HK-2 (cell line): ENCODE results near the gene HIVEP1.

ENCODE experiments used
- DNase-seq: peaks from one replicate; pipeline ENCODE4 v3.0.0-alpha.2; 2018; ENCODE audit not compliant: unreplicated experiment

Gene HIVEP1

DNA sequence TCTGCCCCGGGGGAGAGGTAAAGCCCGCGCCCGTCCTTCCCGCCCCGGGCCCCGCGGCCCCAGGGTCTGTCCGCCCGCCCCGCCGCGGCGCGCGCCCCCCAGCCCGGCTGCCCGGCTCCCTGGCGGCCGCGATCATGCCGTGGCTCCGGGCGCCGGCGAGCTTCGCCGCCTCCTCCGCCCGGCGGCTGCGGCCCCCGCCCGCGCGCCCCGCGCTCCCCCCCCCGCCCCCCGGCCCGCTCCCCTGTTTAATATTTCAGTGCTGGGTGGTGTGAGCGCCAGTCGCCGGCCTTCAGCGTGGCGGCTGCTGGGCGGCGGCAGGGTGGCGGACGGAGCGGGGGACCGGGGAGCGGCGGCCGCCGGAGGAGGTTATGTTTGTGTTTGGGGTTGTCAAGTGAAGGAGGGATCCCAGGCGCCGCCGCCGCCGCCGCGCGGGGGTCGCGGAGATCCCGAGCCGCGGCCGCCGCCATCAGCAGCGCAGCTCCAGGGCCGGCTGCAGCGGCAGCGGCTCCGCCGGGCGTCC, at the start of gene HIVEP1:
HIVEP1 (plus strand) TSS at position 275 of the 520 bp plus-strand sequence. CDS start 3,317 bp downstream, outside the sequence.
- DNase-seq, result no peak

DNA sequence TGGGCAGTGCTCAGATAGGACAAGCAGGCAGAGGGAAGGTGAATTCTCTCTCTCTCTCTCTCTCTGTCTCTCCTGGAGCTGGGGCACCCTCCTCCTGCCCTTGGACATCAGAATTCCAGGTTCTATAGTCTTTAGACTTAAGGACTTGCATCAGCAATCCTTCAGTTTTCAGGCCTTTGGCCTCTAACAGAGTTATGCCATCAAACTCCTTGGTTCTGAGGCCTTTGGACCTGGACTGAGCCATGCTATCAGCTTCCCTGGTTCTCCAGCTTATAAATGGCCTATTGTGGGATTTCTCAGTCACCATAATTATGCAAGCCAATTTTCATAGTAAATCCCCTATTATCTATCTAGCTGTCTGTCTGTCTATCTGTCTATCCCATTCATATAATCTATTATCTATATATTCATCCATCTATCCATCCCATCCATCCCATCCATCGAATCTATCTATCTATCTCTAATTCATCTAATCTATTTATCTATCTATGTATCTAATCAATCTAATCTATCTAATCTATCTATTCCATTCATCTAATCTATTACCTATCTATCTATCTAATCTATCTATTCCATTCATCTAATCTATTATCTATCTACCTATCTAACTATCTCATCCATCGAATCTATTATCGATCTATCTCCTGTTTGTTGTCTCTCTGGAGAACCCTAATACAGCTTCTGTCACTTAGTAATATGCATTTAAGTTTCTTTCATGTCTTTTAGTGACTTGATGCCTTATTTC, 48.2 kb upstream of the HIVEP1 start:
- DNase-seq, result no peak

DNA sequence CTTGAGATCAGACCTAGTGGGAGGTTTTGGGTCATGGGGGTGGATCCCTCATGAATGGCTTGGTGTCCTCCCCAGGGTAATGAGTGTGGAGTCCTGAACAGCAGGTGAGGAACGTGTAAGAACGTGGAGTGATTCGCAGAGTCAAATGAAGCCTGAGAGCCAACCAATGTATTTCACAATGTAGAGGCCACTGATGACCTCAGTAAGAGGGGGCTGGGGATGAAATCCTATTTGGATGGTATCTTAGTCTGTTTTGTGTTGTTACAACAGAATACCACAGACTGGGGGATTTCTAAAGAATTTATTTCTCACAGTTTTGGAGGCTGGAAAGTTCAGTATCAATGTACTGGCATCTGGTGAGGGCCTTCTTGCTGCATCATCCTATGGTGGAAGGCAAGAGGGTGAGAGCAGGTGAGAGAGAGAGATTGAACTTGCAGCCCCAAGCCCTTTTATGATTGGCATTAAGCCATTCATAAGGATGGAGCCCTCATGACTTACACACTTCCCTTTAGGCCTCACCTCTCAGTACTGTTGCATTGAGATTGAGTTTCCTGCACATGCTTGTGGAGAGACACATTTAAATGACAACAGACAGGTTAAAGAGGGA, 47.3 kb upstream of the HIVEP1 start:
- no peak for DNase-seq

DNA sequence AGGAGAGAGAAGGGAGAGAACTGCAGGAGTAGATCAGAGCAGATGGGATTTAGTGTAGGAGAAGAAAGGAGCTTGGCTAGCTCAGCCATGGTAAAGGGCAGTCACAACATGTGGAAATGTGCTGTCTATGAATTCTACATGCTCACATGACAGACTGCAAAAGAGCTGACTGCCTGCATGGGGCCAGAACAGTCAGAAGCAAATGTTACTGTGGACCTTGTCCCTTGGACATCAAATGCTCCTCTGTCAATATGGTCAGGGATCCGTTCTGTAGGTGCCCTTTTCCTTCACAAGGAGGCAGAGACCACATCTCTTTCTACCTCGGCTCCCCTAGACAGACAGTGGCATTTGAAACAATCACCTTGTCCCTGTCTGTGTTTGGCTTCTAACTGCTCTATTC, 46.6 kb upstream of the HIVEP1 start:
- DNase-seq, result no peak

DNA sequence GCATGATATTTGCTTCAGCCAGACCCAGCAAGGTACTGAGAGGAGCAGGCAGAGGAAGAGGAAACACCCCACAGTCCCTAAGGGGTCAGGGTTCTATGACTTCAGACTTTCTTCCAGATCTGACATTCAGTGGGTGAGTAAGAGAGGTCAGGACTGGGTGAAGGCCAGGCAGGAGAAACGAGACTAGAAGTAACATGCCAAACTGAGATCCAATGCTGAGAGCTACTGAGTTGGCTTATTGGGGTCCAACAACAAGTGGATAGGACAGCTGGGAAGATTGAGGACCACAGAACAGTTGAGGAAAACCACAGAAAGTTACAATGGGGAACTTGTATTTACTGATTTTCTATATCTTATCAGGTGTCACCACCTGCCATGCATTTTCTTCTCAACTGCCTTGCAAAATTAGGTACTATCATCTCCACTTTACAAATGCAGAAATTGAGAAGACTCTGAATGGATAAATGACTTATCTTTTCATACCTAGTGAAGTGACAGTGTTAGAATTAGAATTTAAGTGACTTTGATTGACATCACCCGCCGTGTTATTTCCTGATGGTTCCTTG, 43.8 kb upstream of the HIVEP1 start:
- no peak for DNase-seq

DNA sequence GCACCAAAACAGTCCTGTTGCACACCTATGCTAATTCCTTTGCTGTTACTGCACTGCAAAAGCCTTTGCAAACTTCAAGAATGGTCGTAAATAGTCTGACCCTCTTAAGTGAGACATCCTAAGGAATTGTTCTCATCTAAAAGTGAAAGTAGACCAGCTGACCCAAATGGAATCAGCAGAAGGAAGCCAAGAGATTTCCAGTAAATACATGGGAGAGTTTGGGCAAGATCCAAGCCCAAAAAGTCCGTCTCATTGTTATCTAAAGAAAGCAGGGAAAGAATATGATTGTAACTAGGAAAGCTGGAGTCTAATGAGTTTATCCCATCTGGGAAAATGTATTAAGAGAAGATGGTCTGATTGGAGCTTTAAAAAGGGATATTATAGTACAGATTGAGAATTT, 43.0 kb upstream of the HIVEP1 start:
- DNase-seq, result no peak

DNA sequence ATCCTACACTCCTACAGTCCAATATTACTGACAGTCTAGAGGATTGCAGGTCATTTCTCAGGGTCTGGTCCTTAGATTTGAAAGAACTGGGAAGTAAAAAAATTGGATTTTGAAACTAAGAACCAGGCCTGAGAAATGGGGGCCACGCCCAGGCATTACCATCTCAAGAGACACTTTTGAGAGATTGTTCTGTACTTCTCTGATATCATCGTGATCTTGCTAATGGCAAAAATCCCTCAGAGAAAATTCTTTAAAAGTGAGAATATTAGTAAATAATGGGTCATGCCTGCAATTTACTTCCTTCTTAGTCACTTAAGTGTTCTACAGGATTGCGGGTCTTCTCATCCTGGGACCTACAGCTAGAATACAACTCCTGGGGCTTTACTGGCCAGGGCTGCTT, 42.0 kb upstream of the HIVEP1 start:
- DNase-seq, result no peak

DNA sequence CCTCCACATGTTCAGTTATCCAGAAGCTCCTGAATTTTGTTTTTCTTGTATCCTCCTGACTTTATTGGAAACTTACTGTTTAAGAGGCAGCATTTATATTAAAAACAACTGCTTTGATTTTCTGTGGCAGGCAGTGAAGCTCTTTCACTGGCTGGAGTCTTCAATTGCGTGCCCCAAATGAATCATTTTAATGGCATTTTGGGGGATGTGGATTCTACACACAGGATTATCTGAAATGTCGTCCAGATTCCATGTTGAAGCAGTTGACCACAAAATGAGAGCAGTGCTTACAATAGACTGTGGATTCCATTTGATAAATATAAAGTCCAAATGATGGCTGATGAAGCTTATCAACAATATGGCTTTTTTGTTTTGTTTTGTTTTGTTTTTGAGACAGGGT, 41.0 kb upstream of the HIVEP1 start:
- DNase-seq, result no peak

DNA sequence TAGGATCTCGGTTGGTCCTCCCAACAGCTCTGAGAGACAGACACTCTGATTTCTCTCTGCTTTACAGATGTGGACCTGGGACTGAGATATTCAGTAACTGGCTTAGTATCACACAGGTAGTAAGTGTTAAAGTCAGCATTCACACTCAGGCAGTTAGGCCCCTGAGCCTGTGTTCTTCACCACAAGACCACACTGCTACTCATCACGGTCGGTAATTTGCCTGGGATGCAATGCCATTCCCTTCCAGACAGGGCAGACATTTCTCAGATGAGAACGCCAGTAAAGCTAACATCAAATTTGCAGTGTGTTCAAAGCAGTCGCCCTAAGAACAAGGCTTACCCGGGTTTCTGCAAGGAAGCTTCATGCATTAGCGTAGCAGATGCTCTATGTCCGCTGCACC, 39.8 kb upstream of the HIVEP1 start:
- DNase-seq, result no peak

DNA sequence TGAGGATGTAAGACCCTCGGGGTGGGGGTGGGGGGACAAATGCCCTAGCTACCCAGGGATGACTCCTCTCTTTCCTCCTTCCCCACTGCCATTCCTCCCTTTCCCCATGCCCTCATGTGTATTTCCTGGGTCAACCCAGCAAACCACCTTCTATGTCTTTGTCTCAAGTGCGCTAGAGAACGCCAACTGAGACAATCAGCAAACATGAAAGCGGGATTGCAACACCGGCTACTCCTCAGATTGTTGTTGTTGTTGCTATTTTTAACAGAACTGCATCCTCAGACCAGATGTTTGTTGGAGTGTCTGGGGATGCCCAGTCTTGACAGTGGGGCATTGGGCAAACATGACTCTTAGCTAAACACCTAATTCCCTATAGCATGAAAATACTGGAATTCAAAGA, 39.3 kb upstream of the HIVEP1 start:
- DNase-seq, result no peak

DNA sequence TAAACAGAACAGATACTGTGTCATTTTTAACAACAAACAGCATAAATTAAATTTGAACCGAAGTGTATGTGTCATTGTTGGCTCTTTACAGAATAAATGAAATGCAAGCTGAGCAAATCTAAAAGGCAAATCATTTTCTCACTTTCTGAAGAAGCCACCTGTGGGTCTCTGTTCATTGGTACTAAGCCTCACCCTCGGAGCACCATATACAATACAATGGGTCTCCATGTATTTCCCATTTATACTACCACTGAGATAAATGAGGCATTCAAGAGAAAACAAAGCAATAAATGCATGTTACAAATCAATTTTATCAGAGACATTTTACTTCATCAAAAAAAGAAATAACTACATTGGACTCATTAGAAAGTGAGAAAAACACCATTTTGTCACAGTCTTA, 38.9 kb upstream of the HIVEP1 start:
- no peak for DNase-seq

DNA sequence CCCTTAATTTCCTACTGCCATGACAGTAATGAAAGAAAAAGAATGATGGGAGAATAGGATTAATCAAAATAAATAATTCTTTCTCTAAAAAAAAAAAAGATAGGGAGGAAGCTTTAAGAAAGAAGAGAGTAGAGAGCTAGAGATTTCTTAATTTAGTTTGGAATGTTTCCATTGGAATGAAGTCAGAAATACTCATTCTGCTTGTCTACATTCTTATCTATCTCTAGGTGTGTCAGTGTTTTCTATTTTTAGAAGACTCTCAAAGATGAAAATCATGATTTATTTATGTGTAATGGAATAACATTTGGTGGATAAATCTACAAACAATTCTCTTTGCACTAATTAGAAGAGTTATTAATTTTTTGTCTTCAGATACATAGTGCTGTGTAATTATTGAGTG, 38.0 kb upstream of the HIVEP1 start:
- DNase-seq, result no peak

DNA sequence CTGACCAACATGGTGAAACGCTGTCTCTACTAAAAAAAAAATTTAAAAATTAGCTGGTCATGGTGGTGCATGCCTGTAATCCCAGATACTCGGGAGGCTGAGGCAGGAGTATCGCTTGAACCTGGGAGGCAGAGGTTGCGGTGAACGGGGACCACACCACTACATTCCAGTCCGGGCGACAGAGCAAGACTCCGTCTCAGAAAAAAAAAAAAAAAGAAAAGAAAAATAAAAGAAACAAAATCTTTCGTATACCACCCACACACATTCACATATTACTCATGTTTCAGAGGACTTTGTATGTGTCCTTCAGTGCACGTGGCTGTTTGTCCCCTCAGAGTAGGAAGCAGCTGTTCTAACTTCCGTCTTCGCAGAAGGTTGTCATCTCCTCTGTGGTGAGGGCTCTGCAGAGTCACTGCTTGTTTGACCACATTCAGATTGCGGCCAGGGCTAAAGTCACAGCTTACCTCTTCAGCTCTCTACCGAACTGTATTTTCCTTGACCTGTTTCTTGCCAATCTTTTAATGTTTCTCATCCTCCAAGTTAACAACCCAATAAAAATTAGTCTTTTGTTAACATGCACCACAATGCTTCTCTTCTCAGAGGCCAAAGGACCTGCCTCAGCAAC, 36.6 kb upstream of the HIVEP1 start:
- DNase-seq, result no peak

DNA sequence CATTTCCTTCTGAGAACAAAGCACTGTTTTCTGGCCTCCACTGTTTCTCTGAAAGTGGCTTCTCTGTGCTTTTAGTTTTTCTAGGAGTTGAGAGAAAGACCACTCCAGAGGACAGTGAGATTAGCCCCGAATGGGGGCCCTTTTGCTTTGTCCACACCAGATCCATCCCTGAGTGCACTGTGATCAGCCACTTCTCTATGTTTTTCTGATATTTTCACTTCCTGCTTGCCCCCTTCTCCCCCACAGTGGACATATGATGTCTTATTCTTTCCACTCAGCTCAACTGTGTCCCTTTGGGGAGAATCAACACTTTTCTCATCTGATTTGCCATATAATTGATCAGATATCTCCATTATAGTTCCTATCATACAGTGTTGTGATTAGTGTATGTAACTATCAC, 35.6 kb upstream of the HIVEP1 start:
- no peak for DNase-seq

DNA sequence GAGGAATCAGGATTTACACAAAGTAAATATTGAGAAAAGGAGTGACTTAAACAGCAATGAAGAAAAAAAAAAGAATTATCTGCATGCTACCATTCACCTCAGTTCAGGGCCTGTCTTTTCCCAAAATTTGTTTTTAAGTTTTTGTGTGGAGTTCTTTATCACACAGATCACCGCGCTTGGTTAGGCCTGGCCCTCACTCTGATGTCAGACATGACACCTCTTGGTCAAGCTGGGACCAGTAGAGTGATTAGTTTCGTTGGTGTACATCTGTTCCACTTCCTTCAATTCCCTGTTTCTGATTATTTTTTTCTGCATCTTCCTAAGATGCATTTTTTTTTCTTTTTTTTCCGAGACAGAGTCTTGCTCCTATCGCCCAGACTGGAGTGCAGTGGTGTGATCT, 34.9 kb upstream of the HIVEP1 start:
- DNase-seq, result no peak

DNA sequence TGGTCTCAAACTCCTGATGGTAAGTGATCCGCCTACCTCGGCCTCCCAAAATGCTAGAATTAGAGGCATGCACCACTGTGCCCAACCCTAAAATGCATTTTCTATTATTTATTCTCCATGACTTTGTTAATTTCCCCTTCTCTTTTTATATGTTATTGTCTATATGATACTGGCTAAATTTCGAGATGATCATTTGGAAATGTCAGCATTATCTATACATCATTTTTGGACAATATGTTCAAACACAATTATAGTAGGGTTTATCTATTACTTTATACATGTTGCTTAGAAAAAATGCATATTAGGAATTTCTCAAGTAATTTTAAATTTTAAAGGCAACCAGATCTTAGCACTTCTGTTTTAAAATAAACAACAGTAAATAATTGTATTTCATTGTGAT, 34.4 kb upstream of the HIVEP1 start:
- no peak for DNase-seq

DNA sequence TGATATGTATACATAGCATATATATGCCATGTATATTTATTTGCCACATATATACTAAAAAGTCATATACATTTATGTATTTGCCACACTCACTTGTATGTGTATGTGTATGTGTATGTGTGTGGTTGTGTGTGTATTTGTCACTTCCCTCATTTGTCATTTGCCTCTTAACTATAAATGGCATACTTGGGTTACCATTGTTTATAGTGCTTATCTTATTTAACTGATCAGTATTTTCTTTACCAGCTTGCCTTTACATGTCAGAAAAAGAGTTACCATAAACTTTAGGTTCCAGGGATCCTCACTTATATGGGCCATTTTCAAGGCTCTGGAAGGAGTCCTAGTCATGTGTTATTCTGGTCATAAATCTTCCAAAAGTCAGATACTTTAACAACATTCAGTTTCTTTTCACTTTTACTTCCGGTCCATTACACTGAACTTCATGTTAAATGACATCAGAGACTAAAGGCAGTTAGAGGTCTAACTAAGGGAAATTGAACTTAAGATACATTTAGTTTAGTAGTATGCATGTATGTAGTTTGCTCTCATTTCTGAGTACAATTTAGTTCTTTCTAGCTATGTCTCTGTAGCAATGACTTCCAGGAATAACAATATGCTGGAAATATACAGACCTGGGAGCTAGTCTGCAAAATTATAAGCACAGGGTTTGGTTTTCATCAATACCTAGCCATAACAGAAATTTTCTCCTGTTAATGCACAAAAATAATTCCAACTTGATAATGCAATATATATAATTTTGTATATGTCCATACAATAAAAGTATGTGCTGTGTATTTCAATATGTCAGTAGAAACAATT, 33.7 kb upstream of the HIVEP1 start:
- no peak for DNase-seq

DNA sequence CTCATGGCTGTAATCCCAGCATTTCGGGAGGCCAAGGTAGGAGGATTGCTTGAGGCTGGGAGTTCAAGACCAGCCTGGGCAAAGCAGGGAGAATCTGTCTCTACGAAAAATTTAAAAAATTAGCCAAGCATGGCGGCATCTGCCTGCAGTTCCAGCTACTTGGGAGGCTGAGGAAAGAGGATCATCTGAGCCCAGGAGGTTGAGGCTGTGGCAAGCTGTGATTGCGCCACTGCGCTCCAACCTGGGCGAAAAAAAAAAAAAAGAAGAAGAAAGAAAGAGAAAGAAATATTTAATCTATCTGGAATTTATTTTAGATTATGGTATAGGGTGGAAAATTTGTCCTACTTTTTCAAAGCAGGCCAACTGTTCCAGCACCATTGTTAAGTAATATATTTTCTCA, 32.2 kb upstream of the HIVEP1 start:
- no peak for DNase-seq

DNA sequence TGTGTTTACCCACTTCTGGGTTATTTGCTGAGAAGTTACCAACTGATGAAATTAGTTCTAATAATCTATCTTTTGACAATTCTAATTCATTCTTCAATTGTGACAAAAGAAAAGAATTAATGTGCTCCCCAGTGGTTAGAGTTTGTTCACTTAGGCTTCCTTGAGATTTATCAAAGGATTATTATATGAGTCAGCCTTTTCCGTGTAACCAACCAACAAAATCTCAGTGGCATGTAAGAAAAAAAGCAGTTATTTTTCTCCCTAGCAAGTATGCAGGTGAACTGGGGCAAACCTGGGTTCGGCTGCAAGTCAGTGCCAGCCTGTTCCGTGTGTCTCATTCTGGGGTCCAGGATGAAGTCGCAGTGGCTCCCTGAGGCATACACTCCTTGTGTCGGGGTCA, 28.8 kb upstream of the HIVEP1 start:
- DNase-seq, result no peak

DNA sequence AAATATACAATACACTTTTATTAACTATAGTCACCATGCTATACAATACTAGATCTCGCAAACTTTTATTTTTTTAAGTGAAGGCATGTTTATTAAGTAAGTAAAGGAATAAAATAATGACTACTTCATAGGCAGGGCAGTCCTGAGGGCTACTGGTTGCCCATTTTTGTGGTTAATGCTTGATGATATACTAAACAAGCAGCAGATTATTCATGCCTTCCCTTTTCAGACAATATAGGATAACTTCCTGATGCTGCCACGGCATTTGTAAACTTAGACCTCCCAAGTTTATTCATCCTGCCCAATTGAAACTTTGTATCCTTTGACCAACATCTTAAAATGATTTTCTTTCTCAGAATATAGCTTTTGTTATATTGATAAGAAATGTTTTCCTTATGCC, 24.7 kb upstream of the HIVEP1 start:
- no peak for DNase-seq

DNA sequence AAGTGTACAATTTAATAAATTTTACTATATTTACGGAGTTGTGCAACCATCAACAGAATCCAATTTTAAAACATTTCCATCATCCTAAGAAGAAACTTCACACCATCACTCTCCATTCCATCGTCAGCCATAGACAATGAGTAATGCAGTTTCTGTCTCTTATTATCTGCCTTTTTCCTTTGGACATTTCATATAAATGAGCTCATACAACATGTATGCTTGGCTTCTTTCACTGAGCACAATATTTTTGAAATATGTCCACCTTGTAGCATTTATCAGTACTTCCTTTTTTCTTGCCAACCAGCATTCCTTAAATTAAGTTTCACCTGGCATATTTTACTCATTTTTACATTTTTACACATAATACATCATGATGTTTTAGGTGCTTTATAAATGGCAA, 22.7 kb upstream of the HIVEP1 start:
- DNase-seq, result no peak

DNA sequence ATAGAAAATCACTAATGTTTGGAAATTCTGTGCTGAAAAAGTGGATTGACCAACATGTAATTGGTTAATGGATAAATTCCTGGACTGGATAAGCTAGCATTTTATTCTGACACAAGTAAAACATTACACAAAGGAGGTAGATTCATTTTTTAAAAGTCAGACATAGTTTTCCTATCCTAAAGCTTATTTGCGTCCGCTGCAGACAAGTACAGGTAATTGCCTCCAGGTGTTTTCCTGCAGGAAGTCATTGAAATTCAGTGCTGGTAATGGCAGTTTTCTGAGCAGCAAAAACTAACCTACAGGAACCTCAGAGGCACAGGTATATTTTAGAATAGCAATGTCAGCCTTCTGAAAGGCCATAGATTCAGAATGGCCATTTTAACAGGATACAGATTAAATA, 20.0 kb upstream of the HIVEP1 start:
- DNase-seq, result no peak
